PFSK-1 (cell line): ENCODE data around the gene HOXB9.

Experiments used
- REST ChIP-seq, 2 experiments: IDR thresholded peaks; 2 replicates each; pipeline versions ENCODE4 v1.6.1 to v1.8.0; 2011 to 2012; ENCODE audit warnings: low read depth in 2 of 2, low read length in 2 of 2, control low read depth in 1 of 2, inconsistent platforms in 1 of 2, mild to moderate bottlenecking in 1 of 2, moderate library complexity in 1 of 2; ENCODE audit not compliant: insufficient read depth in 1 of 2
- TAF1 ChIP-seq: IDR thresholded peaks from 2 replicates; pipeline ENCODE4 v1.6.1; 2012; ENCODE audit warnings: low read length, control low read depth, borderline replicate concordance; ENCODE audit not compliant: insufficient read depth

DNA sequence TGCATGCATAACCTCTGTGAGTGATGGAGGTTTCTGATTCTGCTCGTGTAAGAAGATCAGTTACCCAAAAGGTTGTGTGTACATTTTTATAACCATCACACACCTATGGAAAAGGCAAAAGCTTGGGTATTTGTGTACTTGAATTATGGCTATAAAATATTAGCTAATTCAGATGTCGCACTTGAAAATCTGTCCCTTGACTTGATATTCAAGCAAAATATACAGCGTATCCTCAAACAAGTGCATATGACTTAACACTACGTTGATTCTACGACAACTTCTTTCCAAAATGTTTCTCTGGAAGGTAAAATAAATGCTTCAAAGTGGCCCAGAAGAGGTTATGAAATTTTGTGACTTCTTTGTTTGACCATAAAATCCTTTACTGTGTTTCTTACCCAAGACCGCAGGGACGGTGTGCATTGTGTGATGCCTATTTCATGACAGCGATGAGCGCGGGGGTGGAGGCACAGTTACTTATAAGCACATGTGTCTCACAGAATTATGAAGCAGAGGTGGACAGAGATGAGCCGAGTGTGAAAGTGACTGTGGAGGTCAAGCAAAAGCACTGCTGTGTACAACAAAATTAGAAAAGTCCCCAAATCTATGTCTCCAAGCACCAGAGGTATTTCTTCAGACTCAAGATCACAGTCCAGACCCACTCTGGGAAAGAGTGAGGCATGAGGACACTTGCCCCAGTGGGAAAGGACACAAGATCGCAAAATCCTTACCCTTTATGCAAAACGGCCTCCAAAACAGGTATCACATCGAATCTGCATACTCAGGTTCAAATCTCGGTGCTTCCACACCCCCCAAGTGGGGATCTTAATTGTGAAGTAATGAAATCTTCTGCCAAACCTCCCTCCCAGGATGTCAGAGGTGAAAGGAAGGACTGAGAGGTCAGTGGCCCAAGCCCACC, 4.1 kb upstream of the HOXB9 start:
- no peak for TF ChIP-seq TAF1
- no peak for TF ChIP-seq REST (IDR thresholded peaks at IDR 0.05; ENCODE audit: insufficient read depth in 1 of 2, low read depth in 2 of 2, low read length in 2 of 2)
